GM18507 (cell line): ENCODE measurements around the gene MAMSTR.
A peak's percentile ranks its signal among the peaks of the same experiment; 100 is the strongest.

Experiments used
- DNase-seq: peaks from one replicate; pipeline ENCODE4 v3.0.0; 2011; ENCODE audit warnings: low read depth; ENCODE audit not compliant: insufficient read length; ENCODE audit errors: extremely low spot score
- FAIRE-seq: peaks from 2 replicates; lab custom pipeline; 2011; peaks lifted over from hg19 to GRCh38; lab: Jason Lieb, UNC

MAMSTR gene

DNA sequence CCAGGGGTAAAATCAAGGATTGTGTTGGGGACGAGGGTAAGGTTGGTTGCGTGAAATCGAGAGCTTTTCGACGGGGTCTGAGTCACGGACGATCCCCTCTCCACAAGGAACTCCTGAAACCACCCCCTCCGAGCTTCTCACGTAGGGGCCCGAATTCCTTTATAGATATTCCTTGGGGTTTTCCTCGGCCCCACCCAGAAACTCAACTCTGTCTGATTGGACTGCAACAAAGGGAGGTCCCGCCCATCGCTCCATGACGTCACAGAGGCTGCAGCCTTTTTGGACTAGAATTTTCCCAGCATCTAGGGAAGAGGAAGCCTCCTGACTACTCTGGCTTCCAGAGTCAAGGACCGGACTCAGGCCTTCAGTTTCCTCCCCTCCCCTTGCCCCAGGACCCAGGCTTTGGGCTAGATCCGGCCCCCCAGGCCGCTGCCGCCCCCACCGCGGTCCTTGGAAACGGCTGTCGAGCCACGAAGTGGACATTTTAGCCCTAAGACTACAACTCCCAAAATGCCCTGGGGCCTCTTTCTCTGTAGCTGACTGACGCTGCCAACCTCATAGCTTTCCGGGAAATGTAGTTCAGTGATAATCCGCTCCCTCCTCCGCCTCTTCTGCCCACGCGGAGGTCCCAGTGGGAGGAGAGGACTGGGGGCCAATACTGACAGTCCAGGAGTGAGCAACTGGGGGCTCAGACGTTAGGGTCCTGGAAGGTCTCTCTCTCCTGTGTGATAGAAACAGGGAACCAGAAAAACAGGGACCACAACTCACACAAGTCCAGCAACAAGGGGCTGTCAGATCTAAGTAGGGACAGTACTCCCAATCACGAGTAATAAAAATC, 27.4 kb upstream of the MAMSTR start, which contains the start of gene IZUMO1:
Gene IZUMO1 (minus strand): TSS at position 172 of the 838 bp plus-strand sequence. CDS start 1,050 bp downstream, outside the sequence.
- FAIRE-seq = no peak
- DNase-seq = no peak

DNA sequence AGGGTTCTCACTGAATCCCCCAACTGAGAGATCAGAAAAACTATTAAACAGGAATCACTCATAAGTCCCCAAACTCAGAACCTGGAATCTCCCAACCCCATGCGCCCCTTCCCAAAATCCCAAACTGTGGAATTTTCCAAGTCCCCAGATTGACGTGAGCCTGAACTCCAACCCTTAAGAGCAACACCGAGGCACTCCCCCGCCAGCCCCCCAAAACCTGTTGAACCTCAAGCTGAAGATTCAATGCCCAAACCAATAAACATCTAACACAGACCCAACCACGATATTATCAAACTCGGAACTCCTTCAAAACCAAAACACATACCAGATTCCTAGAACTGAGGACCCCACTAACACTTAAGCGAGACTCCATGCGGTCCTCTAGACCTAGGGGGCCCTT, 26.6 kb upstream of the MAMSTR start:
- DNase-seq (no peak), FAIRE-seq (no peak)

DNA sequence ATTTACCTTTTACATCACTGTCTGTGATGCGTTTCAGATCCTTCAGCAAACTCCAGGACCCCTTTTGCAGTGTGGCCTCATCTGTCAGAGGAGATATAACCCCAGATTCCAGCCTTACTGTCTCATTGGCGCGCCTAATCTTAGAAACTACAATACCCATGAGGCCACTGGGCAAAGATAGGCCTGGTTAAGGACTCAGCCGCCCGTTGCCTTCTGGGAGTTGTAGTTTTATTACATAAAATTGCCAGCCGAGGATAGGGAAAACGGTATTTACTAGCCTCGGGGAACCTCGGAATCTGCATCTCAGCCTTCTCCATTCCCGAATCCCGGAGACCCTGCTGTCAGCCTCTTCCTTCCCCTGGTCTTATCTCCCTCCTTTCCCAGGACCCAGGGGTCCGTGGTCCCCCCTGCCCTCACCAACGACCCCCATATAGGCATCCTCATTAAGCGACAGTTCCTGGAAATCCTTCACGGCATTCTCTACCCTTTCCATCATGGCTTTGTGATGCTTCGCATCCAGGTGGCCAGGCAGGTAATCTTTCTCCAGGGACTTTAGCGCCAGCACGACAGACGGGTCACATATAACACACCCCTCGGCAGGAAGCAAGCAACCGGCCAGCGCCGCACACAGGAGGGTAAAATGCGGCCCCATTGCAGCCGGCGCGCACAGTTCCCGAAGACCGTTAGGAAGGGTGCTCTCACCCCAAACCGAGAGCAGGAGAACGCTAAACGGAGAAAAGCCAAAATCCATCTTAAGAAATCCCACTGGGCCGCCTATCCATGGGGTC, 25.9 kb upstream of the MAMSTR start:
- FAIRE-seq (peak; percentile 52), DNase-seq (no peak)

DNA sequence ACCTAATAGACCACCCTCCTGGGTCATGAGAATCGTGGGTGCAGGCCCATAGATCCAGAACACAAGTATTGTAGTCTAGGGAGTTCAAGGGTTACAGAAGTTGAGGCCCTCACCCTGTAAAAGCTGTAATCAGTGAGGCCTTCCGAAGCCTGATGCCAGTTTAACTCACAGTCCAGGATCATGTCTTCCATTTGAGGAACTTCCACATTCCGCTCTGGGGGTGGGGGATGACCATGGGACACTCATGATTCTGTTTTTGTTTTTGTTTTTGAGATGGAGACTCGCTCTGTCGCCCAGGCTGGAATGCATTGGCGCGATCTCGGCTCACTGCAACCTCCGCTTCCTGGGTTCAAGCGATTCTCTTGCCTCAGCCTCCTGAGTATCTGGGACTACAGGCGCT, 22.6 kb upstream of the MAMSTR start:
- DNase-seq = no peak
- no peak for FAIRE-seq

DNA sequence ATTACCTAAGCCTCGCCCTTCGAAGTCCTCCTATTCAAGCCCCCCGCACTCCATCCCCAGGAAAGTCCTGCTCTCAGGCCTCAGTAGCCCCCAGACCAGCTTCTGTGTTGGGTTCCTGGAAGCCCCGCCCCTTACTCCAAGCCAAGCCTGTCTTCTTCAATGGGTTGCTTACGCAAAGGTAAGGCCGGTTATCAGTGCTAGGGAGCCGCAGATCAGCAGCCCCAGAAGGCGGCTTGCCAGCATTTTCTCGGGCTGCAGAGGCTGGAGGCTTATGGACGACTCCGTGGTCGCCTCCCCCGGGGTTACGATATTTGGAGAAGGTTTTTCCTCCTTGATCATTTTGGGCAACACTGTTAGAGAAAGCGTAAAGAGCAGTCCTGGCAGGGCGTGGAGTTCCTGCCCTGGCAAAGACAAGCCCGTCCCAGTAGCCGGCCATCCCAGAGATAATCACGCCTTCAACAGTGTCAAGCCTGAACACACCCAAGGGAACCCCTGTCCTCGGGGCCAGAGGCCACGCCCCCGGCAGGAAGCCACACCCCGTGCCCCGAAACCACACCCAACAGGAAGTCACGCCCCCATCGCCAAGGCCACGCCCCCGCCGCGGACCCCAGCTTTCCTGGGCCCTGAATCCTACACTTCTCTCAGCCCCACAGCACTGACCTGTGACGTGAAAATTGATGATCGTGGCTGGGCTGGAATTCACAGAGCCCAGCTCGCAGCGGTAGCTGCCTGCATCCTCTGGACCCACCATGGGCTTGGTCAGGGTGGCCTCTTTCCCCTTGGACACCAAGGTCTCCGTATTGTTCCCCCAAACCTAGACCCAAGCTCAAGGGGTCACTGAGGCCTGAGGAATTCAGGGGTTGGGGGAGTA, 21.8 kb upstream of the MAMSTR start:
- DNase-seq (no peak), FAIRE-seq (no peak)

DNA sequence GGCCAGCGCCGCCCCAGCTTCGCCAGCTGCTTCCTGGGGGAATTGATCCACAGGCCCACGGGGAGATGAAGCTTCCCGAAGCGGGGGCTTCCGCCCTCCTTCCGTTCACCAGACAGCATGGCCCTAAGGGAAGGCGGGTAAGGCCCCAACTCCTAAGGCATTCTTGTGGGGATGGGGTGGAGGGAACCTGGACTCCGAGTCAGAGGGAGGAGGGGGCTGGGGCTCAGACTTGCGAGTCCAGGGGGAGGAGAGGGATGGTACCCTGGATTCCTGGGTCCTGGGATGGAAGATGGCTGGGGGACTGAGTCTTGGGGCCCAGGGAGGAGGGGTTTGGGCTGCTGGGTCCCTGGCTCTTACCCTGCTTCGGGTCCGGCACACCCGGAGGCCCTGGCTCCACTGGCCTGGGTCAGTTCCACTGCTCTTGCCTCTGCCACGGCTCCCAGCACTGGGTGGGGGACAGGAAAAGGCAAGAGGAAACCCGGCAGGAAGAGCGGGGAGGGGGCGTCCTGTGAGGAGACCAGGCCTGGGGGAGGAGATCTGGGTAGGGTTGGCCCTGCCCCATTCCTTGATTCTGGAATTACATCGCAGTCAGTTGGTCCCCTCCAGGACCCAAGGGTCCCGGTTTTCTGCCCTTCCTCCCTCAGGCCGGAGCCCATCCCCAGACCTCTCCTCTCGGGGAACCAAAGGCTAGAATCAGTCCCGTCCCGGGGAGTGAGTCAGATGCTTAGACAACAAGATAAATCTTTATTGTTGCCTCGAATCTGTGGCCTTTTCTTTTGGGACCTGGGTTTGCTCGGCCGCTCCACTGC, 20.8 kb upstream of the MAMSTR start, which contains the start of gene RASIP1:
Gene RASIP1 (minus strand): TSS at position 447 of the 809 bp plus-strand sequence. CDS start 328 bp downstream, at position 119.
- no peak for DNase-seq
- FAIRE-seq = no peak

DNA sequence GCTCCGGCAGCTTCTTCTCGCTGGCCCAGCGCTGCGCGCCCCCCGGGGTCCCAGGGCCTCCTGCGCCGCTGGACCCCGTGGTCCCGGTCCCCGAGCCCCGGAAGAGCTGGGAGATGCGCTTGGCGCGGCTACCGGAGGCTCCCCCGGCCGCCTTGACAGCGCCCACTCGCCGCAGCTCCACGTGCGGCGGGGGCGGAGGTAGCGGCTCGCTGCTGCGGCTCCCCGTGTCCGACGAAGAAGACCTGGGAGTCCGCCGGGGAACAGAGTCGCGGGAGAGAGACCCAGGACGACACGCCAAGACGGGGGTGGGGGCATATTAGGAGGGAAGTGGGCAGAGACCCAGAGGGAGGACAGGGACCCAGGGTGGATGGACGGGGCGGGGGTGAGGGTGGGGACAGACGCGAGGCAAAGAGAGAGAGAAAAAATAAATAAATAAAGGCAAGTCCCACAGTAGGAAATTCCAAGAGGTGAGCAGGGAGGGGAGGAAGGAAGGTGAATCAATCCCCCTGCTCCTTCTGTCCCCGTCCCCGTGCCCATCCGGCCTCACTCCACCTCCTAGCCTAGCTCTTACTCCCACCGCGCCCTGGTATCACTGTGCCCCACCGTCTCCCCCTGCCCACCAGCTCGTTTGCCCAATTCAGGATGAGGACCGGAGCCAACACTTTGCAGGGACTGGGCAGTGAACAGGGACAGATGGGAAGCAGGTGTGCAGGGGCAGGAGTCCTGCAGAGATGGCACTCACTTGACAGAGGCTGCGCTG, 20.1 kb upstream of the MAMSTR start:
- FAIRE-seq = no peak
- DNase-seq = no peak

DNA sequence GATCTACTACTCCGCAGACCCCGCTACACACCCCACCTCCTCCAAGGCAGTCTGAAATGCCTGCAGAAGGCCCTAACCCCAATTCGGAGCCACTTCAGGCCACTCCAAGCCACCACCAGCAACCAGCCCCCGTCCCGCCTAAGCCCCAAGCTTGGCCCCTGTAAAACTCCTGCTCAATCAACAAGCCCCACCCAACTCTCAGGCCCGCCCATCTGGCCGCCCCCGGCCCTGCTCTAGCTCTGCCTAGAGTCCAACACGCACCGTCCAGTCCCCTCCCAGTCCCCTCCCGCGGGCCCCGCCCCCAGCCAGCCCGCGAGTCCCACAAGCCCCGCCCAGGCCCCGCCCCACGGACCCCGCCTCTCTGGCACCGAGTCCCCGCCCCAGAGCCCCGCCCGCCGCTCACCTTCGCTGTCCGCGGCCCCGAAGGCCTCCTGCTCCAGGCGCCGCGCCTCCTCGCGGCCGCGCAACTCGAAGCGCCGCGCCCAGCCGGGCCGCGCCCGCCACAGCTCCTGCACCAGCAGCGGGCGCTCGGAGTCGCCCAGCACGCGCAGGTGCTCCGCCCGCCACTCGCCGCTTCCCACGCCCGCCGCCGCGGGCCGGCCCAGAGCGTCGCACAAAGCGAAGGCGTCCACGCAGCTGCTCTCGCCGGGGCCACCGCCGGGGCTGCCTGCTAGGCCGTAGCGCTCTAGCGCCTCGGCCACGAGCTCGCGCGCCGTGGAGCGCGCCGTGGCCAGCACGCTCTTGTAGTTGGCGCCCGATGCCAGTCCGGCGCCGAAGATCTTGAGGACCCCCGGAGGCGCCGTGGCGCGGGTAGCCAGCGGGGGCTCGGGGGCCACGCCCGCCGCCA, 19.3 kb upstream of the MAMSTR start:
- DNase-seq (peak; percentile 97), FAIRE-seq (peak; percentile 64)

DNA sequence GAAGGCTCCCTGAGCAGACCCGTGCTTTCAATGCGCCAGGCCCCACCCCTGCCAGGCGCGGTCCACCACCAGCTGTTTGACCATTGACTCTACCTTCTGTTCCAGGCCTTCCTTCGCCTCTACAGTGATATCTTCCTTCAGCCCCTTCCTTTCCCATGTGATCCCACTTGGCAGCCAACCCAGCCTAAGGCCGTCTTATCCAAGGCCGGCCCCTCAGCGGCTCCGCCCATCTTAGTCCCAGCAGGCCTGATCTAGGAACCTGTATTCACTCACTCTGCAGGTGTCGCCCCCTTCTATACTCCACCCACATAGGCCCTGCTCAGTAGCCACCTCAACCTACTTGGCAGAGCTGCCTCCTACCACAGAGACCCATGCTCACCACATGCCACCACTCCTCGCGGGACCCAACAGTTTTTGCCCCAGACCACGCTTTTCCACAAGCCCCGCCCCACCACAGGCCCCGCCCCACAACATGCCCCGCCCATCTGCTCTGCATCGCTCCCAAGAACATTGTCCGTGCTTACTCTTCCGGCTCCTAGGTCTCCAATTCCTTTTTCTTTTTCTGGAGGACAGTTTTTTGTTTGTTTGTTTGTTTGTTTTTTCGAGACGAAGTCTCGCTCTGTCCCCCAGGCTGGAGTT, 18.0 kb upstream of the MAMSTR start:
- no peak for FAIRE-seq
- DNase-seq = no peak

DNA sequence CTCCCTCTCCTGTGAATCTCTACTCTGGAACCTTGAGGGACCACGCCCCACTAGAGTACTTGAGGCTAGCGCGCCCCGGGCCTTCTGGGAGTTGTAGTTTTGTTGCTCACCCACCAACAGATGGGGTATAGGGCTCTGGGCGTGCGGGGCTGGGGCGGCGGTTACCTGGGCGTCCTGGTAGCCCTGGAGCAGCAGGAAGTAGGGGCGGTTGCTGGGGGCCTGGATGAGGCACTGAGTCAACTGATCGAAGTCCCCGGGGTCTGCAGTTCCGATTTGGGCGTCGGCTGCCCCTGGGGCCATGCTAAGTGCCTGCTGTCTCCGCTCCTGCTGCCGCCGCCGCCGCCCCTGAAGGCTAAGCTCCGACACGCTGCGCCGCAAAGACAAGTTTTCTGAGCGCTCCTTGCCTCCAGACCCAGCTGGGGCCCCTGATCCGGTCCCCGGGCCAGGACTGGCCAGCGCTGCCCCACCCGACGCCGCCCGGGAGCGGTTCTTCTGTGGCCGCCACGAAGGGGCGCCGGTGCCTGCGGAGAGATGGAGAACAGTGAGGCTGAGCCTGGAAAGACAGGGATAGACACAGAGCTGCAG, 15.6 kb upstream of the MAMSTR start:
- no peak for DNase-seq
- no peak for FAIRE-seq

DNA sequence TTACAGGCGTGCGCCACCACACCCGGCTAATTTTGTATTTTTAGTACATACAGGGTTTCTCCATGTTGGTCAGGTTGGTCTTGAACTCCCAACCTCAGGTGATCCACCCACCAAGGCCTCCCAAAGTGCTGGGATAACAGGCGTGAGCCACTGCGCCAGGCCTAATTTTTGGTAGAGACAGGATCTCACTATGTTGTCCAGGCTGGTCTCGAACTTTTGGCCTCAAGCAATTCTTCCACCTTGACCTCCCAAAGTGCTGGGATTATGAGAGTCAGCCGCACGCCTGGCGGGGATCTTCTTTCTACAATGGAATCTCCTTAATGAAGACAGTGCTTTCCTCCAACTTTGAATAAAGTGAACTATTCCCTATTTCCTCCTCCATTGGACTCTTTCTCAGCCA, 15.1 kb upstream of the MAMSTR start:
- FAIRE-seq (no peak), DNase-seq (no peak)

DNA sequence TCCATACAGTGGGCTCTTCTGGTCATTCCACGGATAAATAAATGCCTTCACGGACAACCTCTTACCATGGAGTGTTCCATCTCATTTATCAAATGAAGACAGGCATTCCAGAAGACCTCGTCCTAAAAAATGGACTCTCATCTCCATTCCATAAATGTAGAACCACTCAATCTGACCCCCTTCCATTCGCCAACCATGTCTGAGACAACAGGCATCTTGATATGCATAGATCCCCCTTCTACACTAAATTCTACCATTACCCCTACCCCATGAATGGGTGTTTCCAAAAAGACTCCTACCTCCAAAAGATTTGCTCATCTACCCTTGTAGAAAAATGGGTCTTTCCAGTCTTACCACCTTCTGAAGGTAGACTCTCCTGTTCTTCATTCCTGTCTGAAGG, 11.9 kb upstream of the MAMSTR start:
- FAIRE-seq (no peak), DNase-seq (no peak)

DNA sequence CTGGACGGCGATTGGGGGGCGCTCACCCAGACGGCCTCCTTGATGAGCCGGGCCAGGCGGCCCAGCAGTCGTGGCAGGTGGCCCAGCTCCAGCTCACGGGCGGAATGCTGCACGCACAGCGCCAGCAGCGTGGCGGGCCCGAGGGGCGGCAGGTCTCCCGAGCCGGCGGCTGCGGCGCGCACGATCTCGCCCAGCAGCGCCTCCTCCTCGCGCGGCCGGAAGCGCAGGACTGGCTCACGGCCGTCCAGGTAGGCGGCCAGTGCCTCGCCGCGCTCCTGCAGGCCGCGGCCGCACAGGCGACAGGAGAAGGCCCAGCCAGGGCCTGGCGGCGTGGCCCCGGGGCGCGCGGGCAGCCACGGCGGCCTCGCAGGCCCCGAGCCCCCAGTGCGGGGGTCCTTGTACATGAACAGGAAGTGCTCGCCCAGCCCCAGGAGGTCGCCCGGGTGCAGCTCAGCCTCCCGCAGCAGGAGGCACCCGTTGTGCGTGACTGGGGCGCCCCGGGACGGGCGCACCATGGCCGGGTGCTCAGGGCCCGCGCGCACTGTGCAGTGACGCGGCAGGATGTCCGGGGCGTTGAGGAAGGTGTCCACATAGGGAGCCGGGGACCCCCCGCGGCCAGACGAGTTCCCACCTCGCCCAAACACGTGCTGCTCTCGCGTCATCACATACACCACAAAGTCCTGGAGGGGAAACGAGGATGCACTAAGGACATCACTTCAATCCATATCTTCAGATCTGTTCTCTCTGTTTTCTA, 9.6 kb upstream of the MAMSTR start:
- no peak for DNase-seq
- FAIRE-seq = no peak

DNA sequence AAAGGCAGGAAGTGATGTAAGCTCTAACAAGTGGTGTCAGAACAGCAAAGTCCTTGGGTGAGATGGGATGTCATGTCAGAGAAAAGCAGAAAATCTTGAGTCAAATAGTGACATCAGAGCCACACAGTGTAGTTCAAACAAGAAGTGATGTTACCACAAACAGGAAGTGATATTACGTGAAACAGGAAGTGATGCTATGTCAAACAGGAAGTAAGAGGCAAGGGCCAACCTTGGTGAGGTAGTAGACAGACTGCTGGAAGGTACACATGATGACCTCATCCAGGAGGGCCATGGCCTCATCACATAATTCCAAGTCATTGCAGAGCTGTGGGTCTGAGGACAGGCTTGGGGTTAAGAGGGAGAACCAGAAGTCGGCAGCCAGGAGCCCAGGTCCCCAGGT, 7.0 kb upstream of the MAMSTR start:
- no peak for FAIRE-seq
- DNase-seq = no peak

DNA sequence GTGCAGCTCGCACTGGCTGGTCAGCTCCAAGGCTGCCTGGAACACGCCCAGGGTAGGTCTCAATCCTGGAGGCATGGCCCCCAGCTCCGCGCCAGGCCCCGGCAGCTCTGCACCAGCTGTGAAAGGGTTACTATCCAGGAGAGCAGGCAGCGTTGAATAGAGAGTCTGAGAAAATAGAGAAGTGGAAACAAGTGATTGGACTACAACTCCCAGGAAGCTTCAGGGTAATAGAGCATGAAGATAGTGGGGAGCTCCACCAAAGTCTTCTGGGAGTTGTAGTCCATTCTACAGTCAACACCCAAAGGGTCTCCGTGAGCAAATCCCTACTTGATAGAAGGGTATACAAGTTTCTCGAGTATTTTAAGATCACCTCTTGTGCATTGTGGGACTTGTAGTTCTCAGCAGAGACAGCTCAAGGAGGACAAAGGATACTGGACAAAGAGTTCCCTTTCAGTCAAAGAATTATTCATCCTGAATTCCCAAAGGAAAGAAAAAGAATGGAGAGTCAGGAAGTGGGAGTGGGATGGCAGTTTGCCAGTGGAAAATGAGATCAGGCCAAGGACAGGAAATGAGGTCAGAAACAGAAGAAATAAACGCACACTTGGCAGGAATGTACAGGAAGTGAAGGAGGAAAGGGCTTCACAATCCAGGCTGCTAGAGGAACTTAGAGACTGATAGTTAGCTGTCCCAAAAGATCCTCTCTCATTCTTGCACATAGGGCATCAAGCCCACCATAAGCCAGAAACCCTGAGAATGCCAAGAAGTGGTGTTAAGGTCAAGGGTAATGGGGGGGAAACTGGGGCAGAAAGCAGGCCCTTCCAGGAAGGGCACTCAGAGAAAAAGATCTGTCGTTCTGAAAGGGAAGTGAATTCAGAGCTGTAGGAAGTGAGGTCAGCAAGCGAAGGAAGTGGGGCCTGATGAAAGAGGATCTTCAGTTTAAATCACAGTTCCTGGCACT, 5.5 kb upstream of the MAMSTR start:
- no peak for FAIRE-seq
- DNase-seq = no peak
